Activated CD8-positive, alpha-beta memory T cell treated with anti-CD3 and anti-CD28 coated beads for 1 hour (primary cell): ENCODE data around the gene MYOD1.

ENCODE experiments used
- DNase-seq, 2 donors: peaks; one replicate each; pipeline ENCODE4 v3.0.0-alpha.2; 2020; ENCODE audit warnings: low read depth in 1 of 2; ENCODE audit errors: extremely low read depth in 1 of 2

MYOD1 gene

GRCh38 chr11:17748761-17749721, 29.7 kb downstream of the MYOD1 start:
- no peak for DNase-seq

- DNase-seq, result no peak
Observed at GRCh38 chr11:17750013-17750800, 30.8 kb downstream of the MYOD1 start.

- no peak for DNase-seq
Observed at GRCh38 chr11:17750801-17751165, 31.4 kb downstream of the MYOD1 start.

- DNase-seq, result no peak
Observed at GRCh38 chr11:17751558-17751957, 32.2 kb downstream of the MYOD1 start.

GRCh38 chr11:17752144-17752543, 32.8 kb downstream of the MYOD1 start:
- no peak for DNase-seq

GRCh38 chr11:17753153-17753552, 33.8 kb downstream of the MYOD1 start:
- no peak for DNase-seq

GRCh38 chr11:17753641-17754040, 34.3 kb downstream of the MYOD1 start:
- DNase-seq, result no peak

- no peak for DNase-seq
Observed at GRCh38 chr11:17755891-17756290, 36.5 kb downstream of the MYOD1 start.

- DNase-seq, result no peak
Observed at GRCh38 chr11:17760102-17761029, 41.0 kb downstream of the MYOD1 start.

- DNase-seq, result no peak
Observed at GRCh38 chr11:17762309-17762974, 43.1 kb downstream of the MYOD1 start.

- DNase-seq, result no peak
Observed at GRCh38 chr11:17763244-17763643, 43.9 kb downstream of the MYOD1 start.

GRCh38 chr11:17763703-17764102, 44.3 kb downstream of the MYOD1 start:
- DNase-seq, result no peak

- no peak for DNase-seq
Observed at GRCh38 chr11:17764446-17765218, 45.3 kb downstream of the MYOD1 start.

- no peak for DNase-seq
Observed at GRCh38 chr11:17765356-17766072, 46.1 kb downstream of the MYOD1 start.

- DNase-seq, result no peak
Observed at GRCh38 chr11:17766073-17766359, 46.6 kb downstream of the MYOD1 start.

- no peak for DNase-seq
Observed at GRCh38 chr11:17766590-17766989, 47.2 kb downstream of the MYOD1 start.

- no peak for DNase-seq
Observed at GRCh38 chr11:17767301-17767885, 48.0 kb downstream of the MYOD1 start.

- DNase-seq, result no peak
Observed at GRCh38 chr11:17767914-17768313, 48.5 kb downstream of the MYOD1 start.

- no peak for DNase-seq
Observed at GRCh38 chr11:17768547-17768946, 49.2 kb downstream of the MYOD1 start.
